C4-2B (cell line): ENCODE measurements around the gene C19orf67.
"Not testable (repeated sequence)": the region's sequence is repeated elsewhere in the genome, so short reads cannot be mapped to it uniquely, and the experiment has no call there.

Source experiments
- H3K27ac ChIP-seq: fragments of 450-650 bp; 2 replicates; pipeline ENCODE4 v1.5.1; 2017
- CTCF ChIP-seq: fragments of 450-650 bp; conservative IDR thresholded peaks from 2 replicates; pipeline ENCODE4 v1.5.1; 2017; ENCODE audit warnings: mild to moderate bottlenecking
- ZFX ChIP-seq: fragments of 450-650 bp; IDR thresholded peaks from 2 replicates; pipeline ENCODE4 v1.6.1; 2017

Gene C19orf67

GRCh38 chr19:14054721-14055120, 30.9 kb downstream of the C19orf67 start:
- no peak for TF ChIP-seq CTCF
- TF ChIP-seq ZFX: no peak
- H3K27ac ChIP-seq: no peak overlapping the region

- no peak overlapping the region for H3K27ac ChIP-seq
- TF ChIP-seq ZFX (no peak), CTCF (no peak)
Observed at GRCh38 chr19:14054099-14054498, 31.5 kb downstream of the C19orf67 start.

GRCh38 chr19:14053500-14053899, 32.1 kb downstream of the C19orf67 start:
- TF ChIP-seq ZFX: no peak
- no peak for TF ChIP-seq CTCF
- no peak overlapping the region for H3K27ac ChIP-seq

GRCh38 chr19:14053032-14053431, 32.6 kb downstream of the C19orf67 start:
- H3K27ac ChIP-seq: no peak overlapping the region
- no peak for TF ChIP-seq ZFX
- TF ChIP-seq CTCF: no peak

GRCh38 chr19:14052470-14052869, 33.1 kb downstream of the C19orf67 start:
- TF ChIP-seq CTCF (no peak), ZFX (no peak)
- H3K27ac ChIP-seq: no peak overlapping the region

GRCh38 chr19:14051980-14052379, 33.6 kb downstream of the C19orf67 start:
- TF ChIP-seq CTCF: no peak
- TF ChIP-seq ZFX: no peak
- no peak overlapping the region for H3K27ac ChIP-seq

- not testable (repeated sequence) for H3K27ac ChIP-seq
Observed at GRCh38 chr19:14050961-14051360, 34.6 kb downstream of the C19orf67 start.

- H3K27ac ChIP-seq: no peak overlapping the region
- TF ChIP-seq CTCF (no peak), ZFX (no peak)
Observed at GRCh38 chr19:14050512-14050911, 35.1 kb downstream of the C19orf67 start.
